HFFc6 (cell line): ENCODE results near the gene MYRIP. TPM values are rescaled to one million over a fixed set of nuclear protein-coding genes. Genes with fewer than 3 reads are reported as not detected.

Experiments used
- DNase-seq: peaks from one replicate; pipeline ENCODE4 v3.0.0-alpha.2; 2018
- H3K27ac Mint-ChIP-seq: 2 replicates; pipeline ENCODE4 v1.8.0; 2020; ENCODE audit warnings: mild to moderate bottlenecking, mixed read lengths
- H3K27me3 Mint-ChIP-seq: 2 replicates; pipeline ENCODE4 v1.8.0; 2021; ENCODE audit warnings: mild to moderate bottlenecking, moderate library complexity, mixed read lengths; ENCODE audit not compliant: insufficient read depth
- H3K36me3 Mint-ChIP-seq: 2 replicates; pipeline ENCODE4 v1.8.0; 2021; ENCODE audit warnings: low read depth, mixed read lengths
- H3K4me1 Mint-ChIP-seq: 2 replicates; pipeline ENCODE4 v1.8.0; 2020; ENCODE audit warnings: low read depth, mixed read lengths
- H3K4me3 Mint-ChIP-seq: 2 replicates; pipeline ENCODE4 v1.8.0; 2020; ENCODE audit warnings: mild to moderate bottlenecking, moderate library complexity, mixed read lengths
- H3K9me3 Mint-ChIP-seq: 2 replicates; pipeline ENCODE4 v1.8.0; 2020; ENCODE audit warnings: mild to moderate bottlenecking, mixed read lengths
- total RNA-seq, 6 experiments: library from RNA; stranded (reverse); fragmentation: NEBNext Ultra II Directional; extraction: Animal tissue kit (Norgen Biotek cat#: 25700); gene quantifications; 2 replicates in 1 of 6; 3 replicates in 5 of 6; pipeline ENCODE4 v1.2.3, GENCODE V29; 2021
- TF ChIP-seq, protein P1 (sequence below): fragments of 200-600 bp; sonication (generic); IDR thresholded peaks from 2 replicates; pipeline ENCODE4 v1.5.0; 2021; ENCODE audit warnings: antibody characterized with exemption, mild to moderate bottlenecking

The MYRIP gene
- total RNA-seq, 6 experiments from 2014 or later, result 0.07 to 0.28 (median 0.13) TPM; not detected in 1

DNA sequence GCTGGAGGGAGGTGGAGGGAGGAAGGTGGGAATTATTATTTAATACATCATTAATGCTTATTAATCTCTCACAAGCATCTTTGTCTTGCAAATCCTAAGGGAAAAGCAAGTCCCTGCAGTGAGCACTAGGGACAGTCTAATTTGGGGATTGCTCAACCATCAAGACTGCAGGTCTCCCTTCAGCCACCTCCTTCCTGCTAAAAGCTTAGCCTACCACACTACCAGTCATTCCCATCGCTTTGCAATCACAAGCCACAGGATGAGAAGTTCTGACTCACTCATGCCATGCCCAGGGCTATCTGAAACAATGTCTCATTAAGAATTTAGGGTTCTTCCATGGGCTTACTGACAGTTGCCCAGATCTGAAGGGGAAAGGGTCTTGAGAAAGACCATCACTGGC is 449.1 kb downstream of the MYRIP start:
- TF ChIP-seq, protein P1, sequence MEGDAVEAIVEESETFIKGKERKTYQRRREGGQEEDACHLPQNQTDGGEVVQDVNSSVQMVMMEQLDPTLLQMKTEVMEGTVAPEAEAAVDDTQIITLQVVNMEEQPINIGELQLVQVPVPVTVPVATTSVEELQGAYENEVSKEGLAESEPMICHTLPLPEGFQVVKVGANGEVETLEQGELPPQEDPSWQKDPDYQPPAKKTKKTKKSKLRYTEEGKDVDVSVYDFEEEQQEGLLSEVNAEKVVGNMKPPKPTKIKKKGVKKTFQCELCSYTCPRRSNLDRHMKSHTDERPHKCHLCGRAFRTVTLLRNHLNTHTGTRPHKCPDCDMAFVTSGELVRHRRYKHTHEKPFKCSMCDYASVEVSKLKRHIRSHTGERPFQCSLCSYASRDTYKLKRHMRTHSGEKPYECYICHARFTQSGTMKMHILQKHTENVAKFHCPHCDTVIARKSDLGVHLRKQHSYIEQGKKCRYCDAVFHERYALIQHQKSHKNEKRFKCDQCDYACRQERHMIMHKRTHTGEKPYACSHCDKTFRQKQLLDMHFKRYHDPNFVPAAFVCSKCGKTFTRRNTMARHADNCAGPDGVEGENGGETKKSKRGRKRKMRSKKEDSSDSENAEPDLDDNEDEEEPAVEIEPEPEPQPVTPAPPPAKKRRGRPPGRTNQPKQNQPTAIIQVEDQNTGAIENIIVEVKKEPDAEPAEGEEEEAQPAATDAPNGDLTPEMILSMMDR, result no peak
- Mint-ChIP-seq H3K4me1 (no peaks in the 10 kb centered on the region), H3K9me3 (no peaks in the 10 kb centered on the region), H3K4me3 (no peak overlapping the region), H3K36me3 (no peaks in the 10 kb centered on the region), H3K27me3 (peaks cover 3% of the 10 kb centered on the region; the same call in 1 of the 2 replicates), H3K27ac (no peak overlapping the region)
- DNase-seq, result peak; percentile 63

DNA sequence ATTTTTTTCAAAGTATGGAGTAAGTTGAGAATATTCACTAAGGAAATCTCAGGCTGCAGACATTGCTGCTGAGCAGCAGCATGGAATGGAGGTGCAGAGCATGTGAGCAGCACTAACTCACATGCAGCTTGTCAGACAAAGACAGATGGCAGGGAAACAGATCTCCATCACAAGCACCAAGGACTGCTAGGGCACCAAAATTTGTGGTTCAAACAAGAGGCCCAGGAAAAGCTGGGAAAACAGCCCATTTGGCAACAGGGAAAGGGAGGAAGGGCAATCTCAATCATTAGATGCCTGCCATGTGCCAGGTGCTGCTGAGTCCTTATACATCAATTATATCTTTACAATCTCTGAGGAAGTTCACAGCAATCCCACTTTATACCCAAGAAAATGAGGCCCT is 452.9 kb downstream of the MYRIP start:
- Mint-ChIP-seq H3K4me3 (no peak overlapping the region), H3K36me3 (no peaks in the 10 kb centered on the region), H3K4me1 (no peaks in the 10 kb centered on the region), H3K27me3 (peaks cover 3% of the 10 kb centered on the region; the same call in 1 of the 2 replicates), H3K27ac (no peak overlapping the region), H3K9me3 (no peaks in the 10 kb centered on the region)
- no peak for DNase-seq
- TF ChIP-seq, protein P1, result no peak

DNA sequence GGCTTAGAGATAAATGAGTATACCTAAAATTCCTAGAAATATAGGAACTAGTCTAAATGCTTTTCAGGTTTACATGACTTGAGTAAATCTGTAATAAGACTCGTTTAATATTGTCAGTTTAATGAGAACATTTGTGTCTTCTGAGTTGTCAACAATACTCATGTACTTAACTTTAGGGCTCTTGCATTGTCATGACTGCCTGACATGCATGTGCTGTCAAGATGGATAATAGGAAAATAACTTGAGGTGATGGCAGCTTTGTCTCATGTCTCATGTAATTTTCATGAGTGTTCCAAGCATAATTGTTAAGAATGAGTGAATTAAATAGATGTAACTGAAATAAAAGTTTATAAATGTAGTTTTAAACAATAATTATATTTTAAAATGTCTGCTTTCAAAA is 455.0 kb downstream of the MYRIP start:
- Mint-ChIP-seq H3K4me3 (no peak overlapping the region), H3K27me3 (peaks cover 3% of the 10 kb centered on the region; the same call in 1 of the 2 replicates), H3K27ac (no peak overlapping the region), H3K4me1 (no peaks in the 10 kb centered on the region), H3K9me3 (no peaks in the 10 kb centered on the region), H3K36me3 (no peaks in the 10 kb centered on the region)
- DNase-seq, result no peak
- TF ChIP-seq, protein P1, result no peak

DNA sequence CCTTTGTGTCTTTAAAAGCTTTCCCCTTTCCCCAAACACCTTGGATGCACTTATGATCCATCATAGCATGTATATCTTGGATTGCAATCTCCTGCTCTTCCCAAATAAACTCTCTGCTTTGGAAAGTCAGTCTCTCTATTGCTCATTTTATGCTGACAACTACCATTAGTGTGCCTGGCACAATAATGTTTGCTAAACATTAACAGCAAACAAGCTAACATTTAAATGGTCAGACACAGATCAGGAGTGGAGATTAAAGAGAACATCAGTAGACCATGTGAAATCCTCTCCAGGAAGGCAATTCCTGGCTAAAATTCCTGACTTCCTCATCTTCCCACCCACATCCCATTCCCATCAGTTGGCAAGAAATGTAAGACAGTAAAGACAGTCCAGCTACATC is 455.8 kb downstream of the MYRIP start:
- Mint-ChIP-seq H3K27me3 (peaks cover 3% of the 10 kb centered on the region; the same call in 1 of the 2 replicates), H3K4me1 (no peaks in the 10 kb centered on the region), H3K4me3 (no peak overlapping the region)

DNA sequence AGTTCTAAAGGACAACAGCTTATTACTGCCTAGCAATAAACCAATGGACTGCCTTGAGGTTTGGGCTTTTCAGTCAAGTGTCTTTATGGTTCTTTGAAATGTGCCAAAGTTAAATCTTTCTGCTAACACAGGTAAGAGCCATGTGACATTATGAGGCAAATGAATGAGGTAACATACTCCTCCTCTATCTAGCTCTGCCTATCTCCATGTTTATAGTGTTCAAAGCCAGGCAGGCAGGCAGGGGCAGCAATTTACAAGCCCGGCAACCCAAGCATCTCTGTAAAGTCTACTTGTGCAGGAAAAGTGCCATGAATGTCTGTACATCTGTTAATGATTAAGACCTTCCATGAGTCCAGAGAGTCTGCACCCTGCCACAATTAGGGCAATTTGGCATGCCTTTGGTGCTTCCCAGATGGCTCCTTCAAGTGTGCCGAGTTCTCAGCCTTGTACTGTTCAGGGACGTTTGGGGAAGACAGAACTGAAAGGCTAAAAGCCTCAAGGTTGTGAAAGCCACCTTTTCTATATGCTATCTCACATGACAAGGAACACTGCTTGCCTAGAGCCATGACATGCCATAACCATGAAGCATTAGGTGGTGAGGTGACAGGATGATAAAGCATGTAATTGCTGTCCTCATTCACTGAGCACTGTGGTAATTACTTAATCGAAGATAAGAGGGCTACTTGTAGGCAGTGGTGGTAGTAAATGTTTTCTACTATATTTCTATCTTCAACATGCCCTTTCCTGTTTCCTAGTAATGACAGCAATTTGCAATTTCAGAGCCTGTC is 458.7 kb downstream of the MYRIP start:
- no peak overlapping the region for H3K4me3 Mint-ChIP-seq
- no peaks in the 10 kb centered on the region for H3K4me1 Mint-ChIP-seq
- no peaks in the 10 kb centered on the region for H3K36me3 Mint-ChIP-seq
- H3K27me3 Mint-ChIP-seq, result peaks cover 5% of the 10 kb centered on the region; the same call in 1 of the 2 replicates
- TF ChIP-seq, protein P1, result no peak
- DNase-seq, result no peak
- no peak overlapping the region for H3K27ac Mint-ChIP-seq
- H3K9me3 Mint-ChIP-seq, result no peaks in the 10 kb centered on the region

More for the DNA sequence above, 455.8 kb downstream of the MYRIP start:
- DNase-seq, result no peak
- H3K9me3 Mint-ChIP-seq, result no peaks in the 10 kb centered on the region
- TF ChIP-seq, protein P1, result no peak
- H3K36me3 Mint-ChIP-seq, result no peaks in the 10 kb centered on the region
- no peak overlapping the region for H3K27ac Mint-ChIP-seq
